Measurements from ENCODE around the gene PEAK3. TPM values are rescaled to one million over a fixed set of nuclear protein-coding genes. Genes with fewer than 3 reads are reported as not detected.

PEAK3 gene, protein sequence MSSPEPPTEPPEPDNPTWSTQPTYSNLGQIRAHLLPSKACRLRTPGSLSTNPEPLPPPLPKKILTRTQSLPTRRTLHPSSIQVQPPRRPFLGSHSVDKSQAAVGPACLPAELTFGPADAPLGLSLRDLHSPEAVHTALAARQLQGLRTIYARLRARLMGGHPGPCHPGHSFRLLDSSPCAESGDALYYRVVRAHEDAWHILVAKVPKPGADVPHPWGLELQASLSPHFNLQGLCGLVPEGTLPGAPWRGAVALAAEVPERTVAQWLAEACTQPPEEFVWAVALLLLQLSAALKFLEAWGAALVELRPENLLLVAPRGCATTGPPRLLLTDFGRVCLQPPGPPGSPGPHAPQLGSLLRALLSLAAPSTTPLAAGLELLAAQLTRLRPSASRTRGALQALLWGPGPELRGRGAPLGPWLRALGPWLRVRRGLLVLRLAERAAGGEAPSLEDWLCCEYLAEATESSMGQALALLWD
- total RNA-seq, result under 1 TPM; 0.09 to 0.32 TPM

DNA sequence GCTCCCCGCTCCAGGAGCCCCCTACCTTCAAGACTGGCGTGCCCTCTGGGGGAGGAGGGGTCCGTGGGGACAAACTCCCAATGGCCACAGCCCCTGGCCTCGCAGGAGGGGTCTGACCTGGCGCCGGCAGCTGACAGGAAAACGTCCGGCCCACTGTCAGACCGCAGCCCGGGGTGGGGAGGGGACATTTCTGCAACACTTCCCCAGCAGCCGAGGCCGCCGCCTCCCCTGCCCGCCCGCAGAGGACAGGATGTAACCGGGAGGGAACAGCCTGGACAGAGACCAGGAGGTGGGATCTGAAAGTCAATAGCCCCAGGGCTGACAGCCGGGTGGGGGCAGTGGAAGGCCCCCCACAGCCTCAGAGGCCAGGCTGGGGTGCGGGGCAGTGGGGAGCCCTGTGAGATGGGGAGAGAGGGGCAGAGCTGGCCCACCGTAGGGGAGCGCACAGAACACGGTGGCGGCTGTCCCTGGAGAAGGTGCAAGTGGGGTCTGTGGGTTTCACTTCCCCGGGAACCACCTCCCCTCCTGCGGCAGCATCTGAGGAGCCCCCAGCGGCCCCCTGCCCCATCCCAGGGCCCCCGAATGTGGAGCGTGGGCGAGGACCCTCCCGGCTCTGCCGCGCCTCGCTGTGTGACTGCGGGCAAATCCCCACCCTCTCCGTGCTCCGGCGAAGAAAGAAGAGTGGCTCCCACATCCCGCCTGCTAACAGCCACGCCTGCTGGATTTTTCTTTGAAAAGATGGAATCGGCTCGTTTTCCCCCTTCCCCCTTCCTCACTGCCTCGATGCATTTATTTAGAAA is at the start of gene PEAK3:
TSS of gene PEAK3 (minus strand) at position 114 of the 800 bp plus-strand sequence. CDS start 1,244 bp downstream, outside the sequence.
- H3K4me1 Mint-ChIP-seq, result no peaks in the 10 kb centered on the region
- H3K27ac Mint-ChIP-seq, result peak within 1 kb of the TSS; percentile 50
- peak; percentile 64 for ATAC-seq (replicated peaks)
- no peaks in the 10 kb centered on the region for H3K27me3 Mint-ChIP-seq
- peak within 1 kb of the TSS; percentile 50 for H3K4me3 Mint-ChIP-seq
- H3K36me3 Mint-ChIP-seq (ENCODE audit: low read depth), result no peaks in the 10 kb centered on the region
- H3K9me3 Mint-ChIP-seq, result no peaks in the 10 kb centered on the region

GRCh38 chr19:2330632-2331284 is 48.8 kb upstream of the PEAK3 start:
- Mint-ChIP-seq H3K27me3 (no peaks in the 10 kb centered on the region), H3K4me3 (peak overlapping the region; percentile 97), H3K27ac (peak overlapping the region; percentile 97), H3K36me3 (ENCODE audit: low read depth) (peaks cover 29% of the 10 kb centered on the region), H3K4me1 (peaks cover 26% of the 10 kb centered on the region), H3K9me3 (peaks cover 3% of the 10 kb centered on the region)
- ATAC-seq (replicated peaks), result no peak

- H3K4me3 Mint-ChIP-seq, result peak overlapping the region; percentile 97
- ATAC-seq (replicated peaks), result no peak
- peaks cover 24% of the 10 kb centered on the region for H3K4me1 Mint-ChIP-seq
- peaks cover 34% of the 10 kb centered on the region for H3K36me3 Mint-ChIP-seq (ENCODE audit: low read depth)
- H3K9me3 Mint-ChIP-seq, result no peaks in the 10 kb centered on the region
- peak overlapping the region; percentile 97 for H3K27ac Mint-ChIP-seq
- H3K27me3 Mint-ChIP-seq, result no peaks in the 10 kb centered on the region
Observed at GRCh38 chr19:2330255-2330631, 48.3 kb upstream of the PEAK3 start.

DNA sequence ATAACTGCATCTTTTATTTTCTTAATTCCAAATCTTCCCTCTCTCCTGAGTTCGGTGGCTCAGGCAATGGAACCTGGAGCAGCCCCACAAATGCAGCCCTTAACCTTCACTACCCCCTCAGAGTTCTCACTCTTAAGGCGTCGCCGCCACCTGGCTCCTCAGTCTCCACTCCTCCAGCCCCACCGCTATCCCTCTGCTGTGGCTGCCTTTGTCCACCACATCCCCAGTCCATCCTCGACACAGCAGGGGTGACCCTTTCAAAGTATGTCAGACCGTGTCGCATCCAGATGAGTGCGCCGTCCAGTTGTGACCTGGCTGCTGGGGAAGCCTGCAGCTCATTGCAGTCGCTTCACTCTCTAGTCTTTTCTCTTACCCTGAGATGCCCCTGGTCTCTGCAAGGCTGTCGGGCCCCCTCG is 47.5 kb upstream of the PEAK3 start:
- peak overlapping the region; percentile 97 for H3K4me3 Mint-ChIP-seq
- peaks cover 39% of the 10 kb centered on the region for H3K36me3 Mint-ChIP-seq (ENCODE audit: low read depth)
- ATAC-seq (replicated peaks), result no peak
- no peaks in the 10 kb centered on the region for H3K27me3 Mint-ChIP-seq
- no peaks in the 10 kb centered on the region for H3K9me3 Mint-ChIP-seq
- peak overlapping the region; percentile 97 for H3K27ac Mint-ChIP-seq
- peaks cover 24% of the 10 kb centered on the region for H3K4me1 Mint-ChIP-seq

- H3K27ac Mint-ChIP-seq, result peak overlapping the region; percentile 97
- no peaks in the 10 kb centered on the region for H3K9me3 Mint-ChIP-seq
- peaks cover 24% of the 10 kb centered on the region for H3K4me1 Mint-ChIP-seq
- ATAC-seq (replicated peaks), result no peak
- H3K4me3 Mint-ChIP-seq, result peak overlapping the region; percentile 97
- no peaks in the 10 kb centered on the region for H3K27me3 Mint-ChIP-seq
- peaks cover 43% of the 10 kb centered on the region for H3K36me3 Mint-ChIP-seq (ENCODE audit: low read depth)
Observed at GRCh38 chr19:2329149-2329478, 47.1 kb upstream of the PEAK3 start.

GRCh38 chr19:2328401-2329148 is 46.6 kb upstream of the PEAK3 start, which contains the start of the genes LSM7 and SPPL2B:
Gene LSM7 (minus strand): TSS chr19:2328586. CDS start chr19:2328566, 20 bp downstream.
Gene SPPL2B (plus strand): TSS chr19:2328684. CDS start chr19:2328710, 26 bp downstream.
- no peaks in the 10 kb centered on the region for H3K27me3 Mint-ChIP-seq
- peak within 1 kb of the TSS; percentile 97 for H3K27ac Mint-ChIP-seq
- peaks cover 24% of the 10 kb centered on the region for H3K4me1 Mint-ChIP-seq
- peak; percentile 91 for ATAC-seq (replicated peaks)
- peak within 1 kb of the TSS; percentile 97 for H3K4me3 Mint-ChIP-seq
- H3K36me3 Mint-ChIP-seq (ENCODE audit: low read depth), result peaks cover 48% of the 10 kb centered on the region
- H3K9me3 Mint-ChIP-seq, result no peaks in the 10 kb centered on the region

DNA sequence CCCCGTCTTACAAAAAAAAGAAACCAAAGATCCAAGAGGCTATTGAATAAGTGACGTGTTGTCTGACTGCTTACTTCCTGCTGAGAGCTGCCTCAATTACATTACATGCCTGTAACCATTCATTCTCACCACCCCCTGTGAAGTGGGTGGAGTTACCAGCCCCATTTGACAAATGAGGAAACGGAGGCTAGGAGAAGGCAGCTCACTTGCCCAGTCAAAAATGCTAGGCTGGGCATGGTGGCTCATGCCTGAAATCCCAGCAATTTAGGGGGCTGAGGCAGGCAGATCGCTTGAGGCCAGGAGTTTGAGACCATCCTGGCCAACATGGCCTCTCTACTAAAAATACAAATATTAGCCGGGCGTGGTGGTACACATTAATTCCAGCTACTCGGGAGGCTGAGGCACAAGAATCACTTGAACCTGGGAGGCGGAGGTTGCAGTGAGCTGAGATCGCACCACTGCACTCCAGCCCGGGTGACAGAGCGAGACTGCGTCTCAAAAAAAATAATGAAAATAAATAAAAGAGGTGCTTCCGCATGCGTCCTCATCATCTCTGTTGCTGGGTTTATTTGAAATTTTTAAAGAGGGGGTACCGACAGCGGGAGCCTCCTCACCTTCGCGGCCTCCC is 45.9 kb upstream of the PEAK3 start:
- Mint-ChIP-seq H3K4me3 (peak overlapping the region; percentile 97), H3K4me1 (peaks cover 24% of the 10 kb centered on the region)
- ATAC-seq (replicated peaks), result peak; percentile 83

DNA sequence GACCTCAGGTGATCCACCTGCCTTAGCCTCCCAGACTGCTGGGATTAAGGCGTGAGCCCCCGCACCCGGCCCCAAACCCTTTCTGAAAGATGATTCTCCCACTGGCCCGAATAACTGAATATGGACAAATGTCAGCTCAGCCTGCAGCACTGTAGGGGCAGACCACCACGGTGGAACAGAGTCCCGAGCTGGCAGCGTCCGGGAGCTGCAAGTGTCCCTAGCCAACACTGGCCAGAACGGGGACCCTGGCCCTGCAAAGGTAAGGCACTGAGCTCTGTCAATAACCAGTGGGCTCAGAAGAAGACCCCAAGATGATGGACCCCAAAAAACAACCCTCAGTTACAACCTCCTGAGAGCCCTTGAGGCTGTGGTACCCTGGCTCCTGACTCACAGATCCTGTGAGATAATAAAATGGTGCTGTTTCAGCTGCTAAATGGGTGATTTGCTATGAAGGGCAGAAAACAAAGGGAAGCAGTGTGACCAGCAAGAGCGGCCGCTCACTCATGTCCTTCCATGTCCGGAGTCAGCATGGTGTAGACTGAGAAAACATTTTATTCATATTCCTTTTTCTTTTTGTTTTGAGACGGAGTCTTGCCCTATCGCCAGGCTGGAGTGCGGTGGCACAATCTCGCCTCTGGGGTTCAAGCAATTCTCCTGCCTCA is 44.9 kb upstream of the PEAK3 start:
- Mint-ChIP-seq H3K4me1 (peaks cover 24% of the 10 kb centered on the region), H3K27ac (peak overlapping the region; percentile 97)

More for the DNA sequence above, 45.9 kb upstream of the PEAK3 start:
- Mint-ChIP-seq H3K36me3 (ENCODE audit: low read depth) (peaks cover 54% of the 10 kb centered on the region), H3K9me3 (no peaks in the 10 kb centered on the region), H3K27me3 (no peaks in the 10 kb centered on the region), H3K27ac (peak overlapping the region; percentile 97)

GRCh38 chr19:2325281-2326046 is 43.5 kb upstream of the PEAK3 start:
- H3K36me3 Mint-ChIP-seq (ENCODE audit: low read depth), result peaks cover 66% of the 10 kb centered on the region
- no peaks in the 10 kb centered on the region for H3K27me3 Mint-ChIP-seq
- peak overlapping the region; percentile 97 for H3K4me3 Mint-ChIP-seq
- no peaks in the 10 kb centered on the region for H3K9me3 Mint-ChIP-seq
- peak overlapping the region; percentile 68 for H3K27ac Mint-ChIP-seq
- no peak for ATAC-seq (replicated peaks)
- H3K4me1 Mint-ChIP-seq, result peaks cover 24% of the 10 kb centered on the region

More for the DNA sequence above, 44.9 kb upstream of the PEAK3 start:
- Mint-ChIP-seq H3K27me3 (no peaks in the 10 kb centered on the region), H3K9me3 (no peaks in the 10 kb centered on the region), H3K36me3 (ENCODE audit: low read depth) (peaks cover 65% of the 10 kb centered on the region), H3K4me3 (peak overlapping the region; percentile 97)
- no peak for ATAC-seq (replicated peaks)

DNA sequence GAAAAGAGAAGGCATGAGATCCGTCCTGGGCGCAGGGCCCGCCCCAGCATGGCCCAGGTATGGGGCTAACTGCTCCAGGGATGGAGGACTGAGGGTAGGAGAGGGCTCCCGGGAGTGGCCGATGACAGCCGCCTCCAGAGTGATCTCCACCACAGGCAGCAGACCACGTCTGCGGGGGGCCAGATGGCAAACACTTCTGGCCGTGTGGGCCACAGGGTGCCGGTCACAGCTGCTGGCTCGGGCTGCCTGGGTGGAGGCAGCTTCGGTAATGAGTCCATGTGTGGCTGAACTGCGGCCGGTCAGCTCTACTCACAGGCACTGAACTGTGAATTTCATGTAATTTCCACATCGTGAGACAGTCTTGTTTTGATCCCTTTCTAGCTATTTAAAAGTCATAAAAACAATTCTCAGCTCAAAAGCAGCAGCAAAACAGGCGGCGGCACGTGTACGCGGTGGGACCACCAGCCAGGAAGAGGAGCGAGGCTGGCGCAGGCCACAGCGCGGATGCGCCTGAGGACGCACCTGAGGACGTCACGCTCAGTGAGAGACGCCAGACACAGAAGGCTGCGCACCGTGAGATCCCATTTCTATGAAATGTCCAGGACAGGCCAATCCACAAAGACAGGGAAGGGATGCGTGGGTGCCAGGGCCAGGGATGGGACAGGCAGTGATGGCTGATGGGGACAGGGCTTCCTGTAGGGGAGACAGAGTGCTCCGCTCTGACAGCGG is 42.4 kb upstream of the PEAK3 start:
- no peak for ATAC-seq (replicated peaks)
- Mint-ChIP-seq H3K4me1 (peaks cover 14% of the 10 kb centered on the region), H3K9me3 (no peaks in the 10 kb centered on the region), H3K4me3 (no peak overlapping the region), H3K36me3 (ENCODE audit: low read depth) (peaks cover 66% of the 10 kb centered on the region), H3K27ac (no peak overlapping the region), H3K27me3 (no peaks in the 10 kb centered on the region)

- peaks cover 11% of the 10 kb centered on the region for H3K4me1 Mint-ChIP-seq
- H3K36me3 Mint-ChIP-seq (ENCODE audit: low read depth), result peaks cover 66% of the 10 kb centered on the region
- H3K4me3 Mint-ChIP-seq, result no peak overlapping the region
- no peak for ATAC-seq (replicated peaks)
- H3K27ac Mint-ChIP-seq, result no peak overlapping the region
- H3K27me3 Mint-ChIP-seq, result no peaks in the 10 kb centered on the region
- H3K9me3 Mint-ChIP-seq, result no peaks in the 10 kb centered on the region
Observed at GRCh38 chr19:2323707-2324106, 41.7 kb upstream of the PEAK3 start.

Data from activated T-helper 17 cell treated with anti-CD3 and anti-CD28 coated beads, Interleukin-2, amount 50 U/mL, for 72 hours (primary cell).